ENCODE data around the gene PTPN11.
"Not testable (repeated sequence)": the region's sequence is repeated elsewhere in the genome, so short reads cannot be mapped to it uniquely, and the experiment has no call there.

The PTPN11 gene

GRCh38 chr12:112514926-112515642, 96.3 kb downstream of the PTPN11 start:
- H3K4me3 ChIP-seq (ENCODE audit: low read depth, low read length), result no peak overlapping the region
- no peaks in the 10 kb centered on the region for H3K36me3 ChIP-seq (replicated peaks)
- in situ Hi-C loops (cut with HindIII; ENCODE audit: low pct_ligation_motif_present, low sequenced_read_pairs), result no loop called here
- no peaks in the 10 kb centered on the region for H3K27me3 ChIP-seq (replicated peaks)
- DNase-seq, result no peak
- no peak overlapping the region for H3K27ac ChIP-seq
- no peak for TF ChIP-seq CTCF (IDR thresholded peaks at IDR 0.05; ENCODE audit: low read depth, low read length, missing control alignments)

- Histone ChIP-seq H3K27ac (no peak overlapping the region), H3K4me3 (ENCODE audit: low read depth, low read length) (no peak overlapping the region), H3K36me3 (replicated peaks) (no peaks in the 10 kb centered on the region), H3K27me3 (replicated peaks) (no peaks in the 10 kb centered on the region)
- no peak for TF ChIP-seq CTCF (IDR thresholded peaks at IDR 0.05; ENCODE audit: low read depth, low read length, missing control alignments)
- in situ Hi-C loops (cut with HindIII; ENCODE audit: low pct_ligation_motif_present, low sequenced_read_pairs), result no loop called here
- no peak for DNase-seq
Observed at GRCh38 chr12:112515868-112516267, 97.1 kb downstream of the PTPN11 start.

- Histone ChIP-seq H3K36me3 (replicated peaks) (no peaks in the 10 kb centered on the region), H3K4me3 (ENCODE audit: low read depth, low read length) (no peak overlapping the region), H3K27ac (no peak overlapping the region), H3K27me3 (replicated peaks) (no peaks in the 10 kb centered on the region)
- no peak for DNase-seq
- TF ChIP-seq CTCF (IDR thresholded peaks at IDR 0.05; ENCODE audit: low read depth, low read length, missing control alignments), result no peak
- in situ Hi-C loops (cut with HindIII; ENCODE audit: low pct_ligation_motif_present, low sequenced_read_pairs), result no loop called here
Observed at GRCh38 chr12:112517730-112518364, 99.1 kb downstream of the PTPN11 start.

GRCh38 chr12:112518365-112518735, 99.6 kb downstream of the PTPN11 start:
- no peak for TF ChIP-seq CTCF (IDR thresholded peaks at IDR 0.05; ENCODE audit: low read depth, low read length, missing control alignments)
- H3K27me3 ChIP-seq (replicated peaks), result no peaks in the 10 kb centered on the region
- DNase-seq, result no peak
- in situ Hi-C loops (cut with HindIII; ENCODE audit: low pct_ligation_motif_present, low sequenced_read_pairs), result no loop called here
- no peaks in the 10 kb centered on the region for H3K36me3 ChIP-seq (replicated peaks)
- no peak overlapping the region for H3K4me3 ChIP-seq (ENCODE audit: low read depth, low read length)
- no peak overlapping the region for H3K27ac ChIP-seq

- in situ Hi-C loops (cut with HindIII; ENCODE audit: low pct_ligation_motif_present, low sequenced_read_pairs); H3K36me3 ChIP-seq (replicated peaks); H3K27me3 ChIP-seq (replicated peaks); H3K4me3 ChIP-seq (ENCODE audit: low read depth, low read length); H3K27ac ChIP-seq; DNase-seq: not testable (repeated sequence)
Observed at GRCh38 chr12:112519841-112520340, 101.1 kb downstream of the PTPN11 start.

- Histone ChIP-seq H3K27me3 (replicated peaks) (no peaks in the 10 kb centered on the region), H3K27ac (no peak overlapping the region), H3K36me3 (replicated peaks) (no peaks in the 10 kb centered on the region), H3K4me3 (ENCODE audit: low read depth, low read length) (no peak overlapping the region)
- in situ Hi-C loops (cut with HindIII; ENCODE audit: low pct_ligation_motif_present, low sequenced_read_pairs), result no loop called here
- DNase-seq, result no peak
- no peak for TF ChIP-seq CTCF (IDR thresholded peaks at IDR 0.05; ENCODE audit: low read depth, low read length, missing control alignments)
Observed at GRCh38 chr12:112523856-112524255, 105.1 kb downstream of the PTPN11 start.

Measured in brain microvascular endothelial cell (primary cell).